Renal pelvis (tissue), 4 donors: ENCODE results near the gene ARHGAP31. TPM values are rescaled to one million over a fixed set of nuclear protein-coding genes. Genes with fewer than 3 reads are reported as not detected.
"Not testable (repeated sequence)": the region's sequence is repeated elsewhere in the genome, so short reads cannot be mapped to it uniquely, and the experiment has no call there.

Experiments
- DNase-seq: peaks from one replicate; pipeline ENCODE4 v3.0.0-alpha.2; 2013
- polyA plus RNA-seq, 3 donors: library from polyadenylated mRNA; unstranded; fragments of 120-200 nt; gene quantifications; one replicate each; pipeline ENCODE4 v1.2.1, GENCODE V29; 2013; ENCODE audit not compliant: insufficient read length in 3 of 3

The ARHGAP31 gene
- polyA plus RNA-seq, 3 donors = 10.7 to 12.7 (median 12.4) TPM

GRCh38 chr3:119349354-119350041, 55.3 kb downstream of the ARHGAP31 start:
- DNase-seq = no peak

- DNase-seq = no peak
These were observed 55.9 kb downstream of the ARHGAP31 start for GRCh38 chr3:119350114-119350513.

- no peak for DNase-seq
These were observed 57.4 kb downstream of the ARHGAP31 start for GRCh38 chr3:119351581-119351980.

GRCh38 chr3:119352034-119352609, 57.9 kb downstream of the ARHGAP31 start:
- no peak for DNase-seq

- peak; percentile 62 for DNase-seq
These were observed 58.8 kb downstream of the ARHGAP31 start for GRCh38 chr3:119352863-119353527.

- DNase-seq = not testable (repeated sequence)
These were observed 61.4 kb downstream of the ARHGAP31 start for GRCh38 chr3:119355608-119356007.

GRCh38 chr3:119356646-119357045, 62.5 kb downstream of the ARHGAP31 start:
- DNase-seq = no peak

- no peak for DNase-seq
These were observed 63.0 kb downstream of the ARHGAP31 start for GRCh38 chr3:119357190-119357589.

GRCh38 chr3:119359476-119360326, 65.5 kb downstream of the ARHGAP31 start:
- no peak for DNase-seq

- no peak for DNase-seq
These were observed 66.7 kb downstream of the ARHGAP31 start for GRCh38 chr3:119360736-119361462.

- DNase-seq = no peak
These were observed 67.8 kb downstream of the ARHGAP31 start for GRCh38 chr3:119362010-119362409.

- DNase-seq = no peak
These were observed 69.0 kb downstream of the ARHGAP31 start for GRCh38 chr3:119362940-119363725.

- no peak for DNase-seq
These were observed 70.2 kb downstream of the ARHGAP31 start for GRCh38 chr3:119364401-119364800.

- DNase-seq = no peak
These were observed 71.2 kb downstream of the ARHGAP31 start for GRCh38 chr3:119365418-119365817.

GRCh38 chr3:119367000-119367399, 72.8 kb downstream of the ARHGAP31 start:
- DNase-seq = no peak

GRCh38 chr3:119368298-119368697, 74.1 kb downstream of the ARHGAP31 start:
- DNase-seq = no peak

- DNase-seq = not testable (repeated sequence)
These were observed 77.6 kb downstream of the ARHGAP31 start for GRCh38 chr3:119371786-119372185.

GRCh38 chr3:119375106-119375505, 80.9 kb downstream of the ARHGAP31 start:
- DNase-seq = no peak

- no peak for DNase-seq
These were observed 81.3 kb downstream of the ARHGAP31 start for GRCh38 chr3:119375510-119375909.

GRCh38 chr3:119376758-119377157, 82.6 kb downstream of the ARHGAP31 start:
- no peak for DNase-seq
